H1 (cell line): ENCODE results near the gene MARCHF10. TPM values are rescaled to one million over a fixed set of nuclear protein-coding genes. Genes with fewer than 3 reads are reported as not detected.

ENCODE experiments used
- CTCF ChIA-PET: fragments of 300-600 bp; sonication (Branson Sonifier 250); formaldehyde crosslinking; loops from one replicate; lab custom pipeline; 2021; ENCODE audit not compliant: partially characterized antibody; lab: Charles Lee
- POLR2A ChIA-PET: fragments of 300-600 bp; sonication (Branson Sonifier 250); formaldehyde crosslinking; loops from one replicate; lab custom pipeline; 2021; ENCODE audit warnings: inconsistent platforms; ENCODE audit not compliant: partially characterized antibody; lab: Charles Lee
- DNase-seq, 2 experiments: peaks; one replicate each; pipeline versions ENCODE4 v3.0.0 to v3.0.0-alpha.2; 2010 to 2022; ENCODE audit warnings: low spot score in 2 of 2, low read depth in 1 of 2, mixed read lengths in 1 of 2
- FAIRE-seq: peaks from 2 replicates; lab custom pipeline; 2011; peaks lifted over from hg19 to GRCh38; lab: Jason Lieb, UNC
- H2AFZ ChIP-seq: 2 replicates; pipeline ENCODE4 v1.8.1; 2012; ENCODE audit warnings: low read length, inconsistent platforms
- H2AK5ac ChIP-seq: 2 replicates; pipeline ENCODE4 v1.6.1; 2013; ENCODE audit warnings: low read depth, low read length
- H2BK120ac ChIP-seq: replicated peaks from 2 replicates; pipeline ENCODE3; 2013; ENCODE audit warnings: low read depth, low read length, inconsistent platforms
- H2BK12ac ChIP-seq: 2 replicates; pipeline ENCODE4 v1.6.1; 2013; ENCODE audit warnings: low read depth, low read length
- H2BK15ac ChIP-seq: 2 replicates; pipeline ENCODE4 v1.6.1; 2013; ENCODE audit warnings: low read length
- H2BK20ac ChIP-seq: 2 replicates; pipeline ENCODE4 v1.6.1; 2013; ENCODE audit warnings: low read length
- H2BK5ac ChIP-seq: 2 replicates; pipeline ENCODE4 v1.6.1; 2013; ENCODE audit warnings: low read depth, low read length
- H3K14ac ChIP-seq: 2 replicates; pipeline ENCODE4 v1.6.1; 2013; ENCODE audit warnings: inconsistent platforms; ENCODE audit not compliant: insufficient read length
- H3K18ac ChIP-seq: 2 replicates; pipeline ENCODE4 v1.6.1; 2013; ENCODE audit warnings: low read length; ENCODE audit errors: extremely low read depth
- H3K23ac ChIP-seq: 2 replicates; pipeline ENCODE4 v1.6.1; 2013; ENCODE audit warnings: inconsistent platforms; ENCODE audit not compliant: insufficient read length
- H3K23me2 ChIP-seq: 2 replicates; pipeline ENCODE4 v1.6.1; 2013; ENCODE audit warnings: low read depth, low read length
- H3K27ac ChIP-seq: 2 replicates; pipeline ENCODE4 v1.6.1; 2011; ENCODE audit warnings: low read depth, low read length, inconsistent platforms
- H3K27me3 ChIP-seq, 4 experiments: replicated peaks in 1 of 4; 1 replicate in 1 of 4; 2 replicates in 3 of 4; pipeline versions ENCODE4 v1.6.1 to v1.8.1; 2011 to 2013; ENCODE audit warnings: low read length in 3 of 4, mild to moderate bottlenecking in 3 of 4, inconsistent platforms in 2 of 4, mixed read lengths in 2 of 4, moderate library complexity in 1 of 4; ENCODE audit not compliant: control insufficient read depth in 3 of 4, insufficient read depth in 3 of 4; ENCODE audit errors: extremely low read depth in 1 of 4
- H3K36me3 ChIP-seq, 4 experiments: 2 replicates each; pipeline versions ENCODE4 v1.6.1 to v1.8.1; 2011 to 2013; ENCODE audit warnings: mild to moderate bottlenecking in 4 of 4, low read length in 3 of 4, moderate library complexity in 2 of 4, control low read depth in 1 of 4, inconsistent platforms in 1 of 4; ENCODE audit not compliant: insufficient read depth in 4 of 4, control insufficient read depth in 2 of 4
- H3K4ac ChIP-seq: replicated peaks from 2 replicates; pipeline ENCODE3; 2013; ENCODE audit warnings: low read length, low read depth, mixed read lengths, inconsistent platforms; ENCODE audit not compliant: insufficient read length
- H3K4me1 ChIP-seq, 4 experiments: replicated peaks in 1 of 4; 1 replicate in 1 of 4; 2 replicates in 3 of 4; pipeline versions ENCODE4 v1.6.1 to v1.8.1; 2011 to 2013; ENCODE audit warnings: low read length in 3 of 4, inconsistent platforms in 2 of 4, mixed read lengths in 1 of 4; ENCODE audit not compliant: insufficient read depth in 4 of 4, control insufficient read depth in 3 of 4
- H3K4me2 ChIP-seq, 2 experiments: 2 replicates each; pipeline versions ENCODE4 v1.6.1 to v1.8.1; 2011 to 2013; ENCODE audit warnings: low read depth in 2 of 2, low read length in 2 of 2, control low read depth in 1 of 2, inconsistent platforms in 1 of 2, mild to moderate bottlenecking in 1 of 2; ENCODE audit not compliant: insufficient read depth in 1 of 2
- H3K4me3 ChIP-seq, 4 experiments: fragments of 200-600, 300-600 bp in 1 of 4; sonication (generic), shearing (Covaris generic), sonication (Bioruptor Twin) in 1 of 4; 2 replicates each; pipeline versions ENCODE4 v1.5.1 to v1.8.1; 2011 to 2016; ENCODE audit warnings: low read length in 4 of 4, low read depth in 3 of 4, control low read depth in 2 of 4, inconsistent platforms in 2 of 4, mild to moderate bottlenecking in 2 of 4, mixed read lengths in 1 of 4, moderate library complexity in 1 of 4; ENCODE audit not compliant: insufficient read depth in 2 of 4; ENCODE audit errors: extremely low read depth in 1 of 4
- H3K56ac ChIP-seq: replicated peaks from 2 replicates; pipeline ENCODE3; 2013; ENCODE audit warnings: low read depth, mild to moderate bottlenecking, mixed read lengths, low read length, inconsistent platforms; ENCODE audit not compliant: insufficient read length
- H3K79me1 ChIP-seq: 2 replicates; pipeline ENCODE4 v1.6.1; 2013; ENCODE audit warnings: low read depth, low read length, control low read depth
- H3K79me2 ChIP-seq, 2 experiments: 2 replicates each; pipeline versions ENCODE4 v1.6.1 to v1.8.1; 2012 to 2013; ENCODE audit warnings: low read length in 2 of 2, mild to moderate bottlenecking in 2 of 2, inconsistent platforms in 1 of 2; ENCODE audit not compliant: insufficient read depth in 2 of 2, control insufficient read depth in 1 of 2
- H3K9ac ChIP-seq, 4 experiments: replicated peaks in 1 of 4; 1 replicate in 1 of 4; 2 replicates in 3 of 4; pipeline versions ENCODE4 v1.6.1 to v1.8.1; 2011 to 2013; ENCODE audit warnings: low read depth in 3 of 4, low read length in 3 of 4, control low read depth in 2 of 4, mild to moderate bottlenecking in 2 of 4, moderate library complexity in 2 of 4, inconsistent platforms in 1 of 4; ENCODE audit errors: extremely low read depth in 1 of 4
- H3K9me3 ChIP-seq, 2 experiments: 2 replicates each; pipeline versions ENCODE4 v1.6.1 to v1.8.1; 2012 to 2013; ENCODE audit warnings: mild to moderate bottlenecking in 2 of 2, moderate library complexity in 2 of 2, control low read depth in 1 of 2, inconsistent platforms in 1 of 2, low read depth in 1 of 2, low read length in 1 of 2, mixed read lengths in 1 of 2; ENCODE audit not compliant: insufficient read depth in 2 of 2
- H4K20me1 ChIP-seq, 2 experiments: replicated peaks in 1 of 2; 2 replicates each; pipeline versions ENCODE3 to v1.8.1; 2011 to 2013; ENCODE audit warnings: inconsistent platforms in 2 of 2, low read length in 2 of 2, mild to moderate bottlenecking in 1 of 2; ENCODE audit not compliant: insufficient read depth in 2 of 2, control insufficient read depth in 1 of 2
- H4K5ac ChIP-seq: 2 replicates; pipeline ENCODE4 v1.6.1; 2013; ENCODE audit warnings: low read length, low read depth, mixed read lengths, inconsistent platforms; ENCODE audit not compliant: insufficient read length
- H4K8ac ChIP-seq: 2 replicates; pipeline ENCODE4 v1.8.0; 2013; ENCODE audit warnings: mild to moderate bottlenecking, moderate library complexity, low read length, inconsistent platforms; ENCODE audit not compliant: insufficient read depth; ENCODE audit errors: extremely low read depth
- H4K91ac ChIP-seq: replicated peaks from 2 replicates; pipeline ENCODE3; 2013; ENCODE audit warnings: low read length, mixed read lengths, inconsistent platforms; ENCODE audit not compliant: insufficient read length
- BRCA1 ChIP-seq: IDR thresholded peaks from 2 replicates; pipeline ENCODE4 v1.6.1; 2012; ENCODE audit warnings: low read depth, low read length, improper control_type of control experiment
- CTBP2 ChIP-seq: IDR thresholded peaks from 2 replicates; pipeline ENCODE4 v1.7.0; 2011; ENCODE audit warnings: borderline replicate concordance, mild to moderate bottlenecking, moderate library complexity, mixed read lengths, low read length; ENCODE audit not compliant: insufficient read depth, insufficient read length
- KDM4A ChIP-seq: IDR thresholded peaks from one replicate; pipeline ENCODE4 v1.7.1; 2012; ENCODE audit warnings: low read depth, mild to moderate bottlenecking, moderate library complexity, low read length, inconsistent platforms; ENCODE audit not compliant: severe bottlenecking
- RNF2 ChIP-seq: fragments of 200-900, 300-1000 bp; sonication (generic); IDR thresholded peaks from 2 replicates; pipeline ENCODE4 v1.7.1; 2016; ENCODE audit warnings: borderline replicate concordance, low read depth, mild to moderate bottlenecking, antibody characterized with exemption, low read length; ENCODE audit not compliant: poor library complexity, severe bottlenecking; ENCODE audit errors: missing control alignments
- SIX5 ChIP-seq: IDR thresholded peaks from 2 replicates; pipeline ENCODE4 v1.6.1; 2011; ENCODE audit warnings: mild to moderate bottlenecking, low read depth, low read length
- SP1 ChIP-seq: IDR thresholded peaks from 2 replicates; pipeline ENCODE4 v1.6.1; 2011; ENCODE audit warnings: low read depth, low read length
- SRF ChIP-seq: IDR thresholded peaks from 2 replicates; pipeline ENCODE4 v1.6.1; 2011; ENCODE audit warnings: mild to moderate bottlenecking, low read depth, low read length, moderate library complexity
- YY1 ChIP-seq: IDR thresholded peaks from 2 replicates; pipeline ENCODE4 v1.6.1; 2011; ENCODE audit warnings: low read depth, mild to moderate bottlenecking, low read length
- WGBS, 2 experiments: shearing (Covaris generic) in 1 of 2; methylation state at CpG; one replicate each; pipeline versions ENCODE4 v1.1.6 to v1.1.7; 2013 to 2015; ENCODE audit warnings: low lambda C conversion rate in 2 of 2, mixed read lengths in 2 of 2, inconsistent platforms in 1 of 2, low coverage in 1 of 2, missing lambda C conversion rate in 1 of 2; ENCODE audit not compliant: insufficient replicate concordance in 2 of 2, insufficient coverage in 1 of 2, insufficient read length in 1 of 2; ENCODE audit errors: extremely low coverage in 1 of 2, missing lambda C conversion rate in 1 of 2; 5-methylcytosine and 5-hydroxymethylcytosine counted together
- polyA plus RNA-seq, 7 experiments: library from polyadenylated mRNA; depleted of rRNA in 3 of 7; stranded (reverse) in 5 of 7; unstranded in 2 of 7; fragments of >200 nt in 5 of 7; fragments of 200-250 nt in 2 of 7; gene quantifications; 1 replicate in 5 of 7; 2 replicates in 1 of 7; 4 replicates in 1 of 7; pipeline versions ENCODE4 v1.2.1 to v1.2.3, GENCODE V29; 2011 to 2013; ENCODE audit warnings: missing spikeins in 2 of 7, mixed read lengths in 2 of 7
- total RNA-seq: library from RNA; stranded (reverse); fragmentation: NEBNext Ultra II Directional; extraction: Animal tissue kit (Norgen Biotek cat#: 25700); gene quantifications from 2 replicates; pipeline ENCODE4 v1.2.1, GENCODE V29; 2021

MARCHF10 gene
- total and polyA plus RNA-seq, 2 of the 8 experiments (the other 6 are each of a cell fraction or from before 2014, with no cell fraction given), result 0.48 to 0.73 TPM

GRCh38 chr17:62781831-62782251 is 26.3 kb downstream of the MARCHF10 start:
- H2AK5ac ChIP-seq, result no peak overlapping the region
- H3K18ac ChIP-seq, result no peak overlapping the region
- CTCF ChIA-PET, result interaction anchor here (3.2 kb wide), 1 partner anchor 20 kb away, joined by 9 read pairs; no protein-coding TSS in a partner anchor
- no peak overlapping the region for H3K14ac ChIP-seq
- DNase-seq, result no peak
- no peaks in the 10 kb centered on the region for H3K79me2 ChIP-seq
- H4K8ac ChIP-seq, result no peak overlapping the region
- no peak overlapping the region for H2BK12ac ChIP-seq
- no peak overlapping the region for H3K56ac ChIP-seq
- H2BK15ac ChIP-seq, result no peak overlapping the region
- FAIRE-seq, result no peak
- H4K5ac ChIP-seq, result no peak overlapping the region
- POLR2A ChIA-PET, result no interaction called here
- H3K4me3 ChIP-seq, result no peak overlapping the region
- no peak for TF ChIP-seq SRF
- TF ChIP-seq SP1, result no peak
- TF ChIP-seq RNF2, result no peak
- no peak for TF ChIP-seq BRCA1
- no peak for TF ChIP-seq YY1
- TF ChIP-seq SIX5, result no peak
- TF ChIP-seq KDM4A, result no peak
- TF ChIP-seq CTBP2, result no peak
- H3K4me1 ChIP-seq, result peaks cover 0 to 3% (median 0%) of the 10 kb centered on the region in 4 experiments; a peak in 2 of 7 replicates
- H4K91ac ChIP-seq, result no peak overlapping the region
- H2AFZ ChIP-seq, result no peak overlapping the region
- WGBS, 2 experiments, result 82% methylated on average over 2 of the region's 2 CpGs; no CpG with 5 or more reads in 1 of the 2 experiments
- 0 out of 2 replicates have a peak, but pooled peaks cover 2% of the 10 kb centered on the region for H3K23me2 ChIP-seq
- H3K27ac ChIP-seq, result no peak overlapping the region
- H3K9ac ChIP-seq, result no peak overlapping the region
- H3K23ac ChIP-seq, result no peak overlapping the region
- H3K4ac ChIP-seq, result no peak overlapping the region
- H3K79me1 ChIP-seq, result no peaks in the 10 kb centered on the region
- H3K27me3 ChIP-seq, result no peaks in the 10 kb centered on the region
- H4K20me1 ChIP-seq, result no peaks in the 10 kb centered on the region
- H2BK5ac ChIP-seq, result no peak overlapping the region
- no peak overlapping the region for H2BK120ac ChIP-seq
- no peaks in the 10 kb centered on the region for H3K36me3 ChIP-seq
- no peak overlapping the region for H3K4me2 ChIP-seq
- H2BK20ac ChIP-seq, result no peak overlapping the region
- H3K9me3 ChIP-seq, result no peaks in the 10 kb centered on the region
